SK-N-SH treated with all-trans-retinoic acid at 6 μM for 48 hours (cell line): ENCODE data around the gene ADAM23.

Experiments
- ARNTL ChIP-seq: fragments of 450-650 bp; formaldehyde crosslinking; IDR thresholded peaks from 2 replicates; pipeline ENCODE4 v1.5.0; 2020; ENCODE audit warnings: low read depth, mild to moderate bottlenecking, moderate library complexity, borderline replicate concordance
- CSDC2 ChIP-seq: fragments of 250-450 bp; sonication (Bioruptor Pico); IDR thresholded peaks from 2 replicates; pipeline ENCODE4 v1.5.0; 2020; ENCODE audit warnings: mild to moderate bottlenecking, moderate library complexity
- OSR1 ChIP-seq: fragments of 250-450 bp; sonication (Bioruptor Pico); IDR thresholded peaks from 2 replicates; pipeline ENCODE4 v1.8.0; 2022; ENCODE audit warnings: moderate library complexity, mild to moderate bottlenecking, inconsistent platforms
- PPARA ChIP-seq: fragments of 250-450 bp; sonication (Bioruptor Pico); IDR thresholded peaks from 2 replicates; pipeline ENCODE4 v1.5.0; 2020; ENCODE audit warnings: mild to moderate bottlenecking, borderline replicate concordance
- SNAI2 ChIP-seq: fragments of 250-450 bp; sonication (Bioruptor Pico); IDR thresholded peaks from 2 replicates; pipeline ENCODE4 v1.5.0; 2020; ENCODE audit warnings: mild to moderate bottlenecking, moderate library complexity
- TCF4 ChIP-seq: fragments of 250-450 bp; sonication (Bioruptor Pico); IDR thresholded peaks from 2 replicates; pipeline ENCODE4 v1.8.0; 2021; ENCODE audit warnings: mild to moderate bottlenecking, moderate library complexity, borderline replicate concordance
- TOX ChIP-seq: fragments of 250-450 bp; sonication (Bioruptor Pico); IDR thresholded peaks from 2 replicates; pipeline ENCODE4 v1.8.0; 2021; ENCODE audit warnings: mild to moderate bottlenecking, moderate library complexity, borderline replicate concordance
- ZFP3 ChIP-seq: fragments of 250-450 bp; sonication (Bioruptor Pico); IDR thresholded peaks from 2 replicates; pipeline ENCODE4 v1.5.0; 2020; ENCODE audit warnings: mild to moderate bottlenecking, moderate library complexity
- ZFP30 ChIP-seq: fragments of 450-650 bp; formaldehyde crosslinking; IDR thresholded peaks from 2 replicates; pipeline ENCODE4 v1.5.0; 2022; ENCODE audit warnings: mild to moderate bottlenecking, moderate library complexity
- ZNF565 ChIP-seq: fragments of 450-650 bp; formaldehyde crosslinking; conservative IDR thresholded peaks from 2 replicates; pipeline ENCODE4 v1.5.0; 2020; ENCODE audit warnings: low read depth, mild to moderate bottlenecking, moderate library complexity
- ZNF70 ChIP-seq: fragments of 450-650 bp; formaldehyde crosslinking; IDR thresholded peaks from 2 replicates; pipeline ENCODE4 v1.5.0; 2020; ENCODE audit warnings: mild to moderate bottlenecking, moderate library complexity
- TF ChIP-seq, protein P1 (sequence below): fragments of 250-450 bp; sonication (Bioruptor Pico); IDR thresholded peaks from 2 replicates; pipeline ENCODE4 v1.8.0; 2020; ENCODE audit warnings: mild to moderate bottlenecking, moderate library complexity, borderline replicate concordance

DNA sequence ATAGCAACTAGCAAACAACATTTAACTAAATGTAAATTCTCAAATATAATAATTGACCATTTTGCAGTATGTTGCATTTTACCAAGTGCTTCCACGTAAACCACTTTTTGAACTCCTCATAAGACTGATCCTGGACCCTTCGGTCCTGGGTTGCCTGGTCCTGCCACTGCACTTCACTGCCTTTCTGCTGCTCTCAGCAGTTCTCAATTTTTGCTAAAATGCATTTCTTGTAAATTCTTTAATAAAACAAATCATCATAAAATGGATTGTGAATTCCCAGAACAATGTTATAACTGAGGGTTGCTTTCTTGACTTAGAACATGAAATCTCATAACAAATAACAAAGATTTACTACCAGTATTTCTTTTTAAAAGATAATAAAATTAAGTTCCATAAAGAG is 12.9 kb upstream of the ADAM23 start:
- TF ChIP-seq ARNTL (CRISPR knock-in tag) (no peak), CSDC2 (no peak), ZNF70 (CRISPR knock-in tag) (no peak), TCF4 (CRISPR knock-in tag) (no peak), ZNF565 (CRISPR knock-in tag) (no peak), ZFP30 (CRISPR knock-in tag) (no peak), TOX (CRISPR knock-in tag) (no peak), PPARA (CRISPR knock-in tag) (no peak), OSR1 (CRISPR knock-in tag) (no peak), SNAI2 (CRISPR knock-in tag) (no peak), ZFP3 (CRISPR knock-in tag) (no peak)
- TF ChIP-seq, protein P1, sequence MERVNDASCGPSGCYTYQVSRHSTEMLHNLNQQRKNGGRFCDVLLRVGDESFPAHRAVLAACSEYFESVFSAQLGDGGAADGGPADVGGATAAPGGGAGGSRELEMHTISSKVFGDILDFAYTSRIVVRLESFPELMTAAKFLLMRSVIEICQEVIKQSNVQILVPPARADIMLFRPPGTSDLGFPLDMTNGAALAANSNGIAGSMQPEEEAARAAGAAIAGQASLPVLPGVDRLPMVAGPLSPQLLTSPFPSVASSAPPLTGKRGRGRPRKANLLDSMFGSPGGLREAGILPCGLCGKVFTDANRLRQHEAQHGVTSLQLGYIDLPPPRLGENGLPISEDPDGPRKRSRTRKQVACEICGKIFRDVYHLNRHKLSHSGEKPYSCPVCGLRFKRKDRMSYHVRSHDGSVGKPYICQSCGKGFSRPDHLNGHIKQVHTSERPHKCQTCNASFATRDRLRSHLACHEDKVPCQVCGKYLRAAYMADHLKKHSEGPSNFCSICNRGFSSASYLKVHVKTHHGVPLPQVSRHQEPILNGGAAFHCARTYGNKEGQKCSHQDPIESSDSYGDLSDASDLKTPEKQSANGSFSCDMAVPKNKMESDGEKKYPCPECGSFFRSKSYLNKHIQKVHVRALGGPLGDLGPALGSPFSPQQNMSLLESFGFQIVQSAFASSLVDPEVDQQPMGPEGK (CRISPR knock-in tag) = no peak
